ENCODE measurements around the gene HMGN4.

DNA sequence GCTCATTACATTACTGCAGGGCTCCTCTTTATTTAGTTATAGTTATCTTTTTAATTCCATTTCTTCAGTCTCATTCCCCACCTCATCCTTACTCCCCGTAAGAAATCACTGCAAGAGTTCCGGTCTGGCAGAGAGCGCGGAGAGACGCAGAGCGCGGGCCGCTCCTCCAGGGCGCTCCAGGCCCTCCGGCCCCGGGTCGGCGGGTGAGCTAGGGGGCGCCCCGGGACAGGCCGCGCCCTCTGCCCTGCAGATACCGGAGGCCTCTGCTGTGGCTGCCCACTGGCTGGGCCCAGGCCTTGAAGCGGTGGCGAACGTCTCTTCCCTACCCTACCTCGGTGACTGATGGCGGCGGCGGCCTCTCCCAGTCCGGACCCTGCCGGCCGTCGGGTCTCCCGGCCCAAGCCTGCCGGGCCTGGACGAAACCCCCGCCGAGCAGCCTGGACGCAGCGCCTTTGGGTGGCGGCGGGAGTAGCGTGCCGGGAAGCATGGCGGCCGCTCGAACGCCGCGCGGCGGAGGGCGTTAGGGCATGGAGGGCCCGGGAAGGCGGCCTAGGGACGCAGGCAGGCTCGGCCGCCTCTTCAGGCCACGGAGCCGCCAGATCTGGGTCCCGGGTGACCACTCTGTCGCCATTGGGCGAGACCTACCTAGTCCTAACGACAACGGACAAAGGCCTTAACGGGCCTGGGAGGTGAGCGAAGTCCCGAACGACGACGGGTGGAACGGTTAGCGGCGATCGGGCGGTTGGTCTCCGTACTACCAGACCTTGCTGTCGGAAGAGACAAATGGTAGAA lies 16.4 kb upstream of the HMGN4 start:
- TF ChIP-seq HIVEP1 (CRISPR knock-in tag; IDR thresholded peaks at IDR 0.05), result 0 out of 2 replicates have a peak, but pooled peaks have one; percentile 25
- TF ChIP-seq, protein P1, sequence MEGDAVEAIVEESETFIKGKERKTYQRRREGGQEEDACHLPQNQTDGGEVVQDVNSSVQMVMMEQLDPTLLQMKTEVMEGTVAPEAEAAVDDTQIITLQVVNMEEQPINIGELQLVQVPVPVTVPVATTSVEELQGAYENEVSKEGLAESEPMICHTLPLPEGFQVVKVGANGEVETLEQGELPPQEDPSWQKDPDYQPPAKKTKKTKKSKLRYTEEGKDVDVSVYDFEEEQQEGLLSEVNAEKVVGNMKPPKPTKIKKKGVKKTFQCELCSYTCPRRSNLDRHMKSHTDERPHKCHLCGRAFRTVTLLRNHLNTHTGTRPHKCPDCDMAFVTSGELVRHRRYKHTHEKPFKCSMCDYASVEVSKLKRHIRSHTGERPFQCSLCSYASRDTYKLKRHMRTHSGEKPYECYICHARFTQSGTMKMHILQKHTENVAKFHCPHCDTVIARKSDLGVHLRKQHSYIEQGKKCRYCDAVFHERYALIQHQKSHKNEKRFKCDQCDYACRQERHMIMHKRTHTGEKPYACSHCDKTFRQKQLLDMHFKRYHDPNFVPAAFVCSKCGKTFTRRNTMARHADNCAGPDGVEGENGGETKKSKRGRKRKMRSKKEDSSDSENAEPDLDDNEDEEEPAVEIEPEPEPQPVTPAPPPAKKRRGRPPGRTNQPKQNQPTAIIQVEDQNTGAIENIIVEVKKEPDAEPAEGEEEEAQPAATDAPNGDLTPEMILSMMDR (IDR thresholded peaks at IDR 0.05 in 2 of 3, conservative IDR thresholded peaks at IDR 0.05 in 1 of 3; ENCODE audit: insufficient read depth in 2 of 3, low read depth in 1 of 3, low read length in 3 of 3), result peak; percentile 73 to 82 (median 80)
- TF ChIP-seq, protein P2, sequence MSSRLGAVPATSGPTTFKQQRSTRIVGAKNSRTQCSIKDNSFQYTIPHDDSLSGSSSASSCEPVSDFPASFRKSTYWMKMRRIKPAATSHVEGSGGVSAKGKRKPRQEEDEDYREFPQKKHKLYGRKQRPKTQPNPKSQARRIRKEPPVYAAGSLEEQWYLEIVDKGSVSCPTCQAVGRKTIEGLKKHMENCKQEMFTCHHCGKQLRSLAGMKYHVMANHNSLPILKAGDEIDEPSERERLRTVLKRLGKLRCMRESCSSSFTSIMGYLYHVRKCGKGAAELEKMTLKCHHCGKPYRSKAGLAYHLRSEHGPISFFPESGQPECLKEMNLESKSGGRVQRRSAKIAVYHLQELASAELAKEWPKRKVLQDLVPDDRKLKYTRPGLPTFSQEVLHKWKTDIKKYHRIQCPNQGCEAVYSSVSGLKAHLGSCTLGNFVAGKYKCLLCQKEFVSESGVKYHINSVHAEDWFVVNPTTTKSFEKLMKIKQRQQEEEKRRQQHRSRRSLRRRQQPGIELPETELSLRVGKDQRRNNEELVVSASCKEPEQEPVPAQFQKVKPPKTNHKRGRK (tag; IDR thresholded peaks at IDR 0.05), result no peak
- TF ChIP-seq POLR2A (conservative IDR thresholded peaks at IDR 0.05), result peak; percentile 88
- TF ChIP-seq NFRKB (IDR thresholded peaks at IDR 0.05; ENCODE audit: low read depth), result peak; percentile 96
- TF ChIP-seq, protein P3, sequence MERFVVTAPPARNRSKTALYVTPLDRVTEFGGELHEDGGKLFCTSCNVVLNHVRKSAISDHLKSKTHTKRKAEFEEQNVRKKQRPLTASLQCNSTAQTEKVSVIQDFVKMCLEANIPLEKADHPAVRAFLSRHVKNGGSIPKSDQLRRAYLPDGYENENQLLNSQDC (CRISPR knock-in tag; IDR thresholded peaks at IDR 0.05), result 0 out of 2 replicates have a peak, but pooled peaks have one; percentile 13
- TF ChIP-seq ILF3 (IDR thresholded peaks at IDR 0.05; ENCODE audit: borderline replicate concordance), result peak; percentile 30; the same call in 1 of the 2 replicates
- TF ChIP-seq CREB1 (IDR thresholded peaks at IDR 0.05), result no peak; the same call in 1 of the 2 replicates
- peak; percentile 62 for TF ChIP-seq CREB1 (CRISPR knock-in tag; IDR thresholded peaks at IDR 0.05)
- TF ChIP-seq YBX1 (IDR thresholded peaks at IDR 0.05), result no peak
- TF ChIP-seq, protein P4, sequence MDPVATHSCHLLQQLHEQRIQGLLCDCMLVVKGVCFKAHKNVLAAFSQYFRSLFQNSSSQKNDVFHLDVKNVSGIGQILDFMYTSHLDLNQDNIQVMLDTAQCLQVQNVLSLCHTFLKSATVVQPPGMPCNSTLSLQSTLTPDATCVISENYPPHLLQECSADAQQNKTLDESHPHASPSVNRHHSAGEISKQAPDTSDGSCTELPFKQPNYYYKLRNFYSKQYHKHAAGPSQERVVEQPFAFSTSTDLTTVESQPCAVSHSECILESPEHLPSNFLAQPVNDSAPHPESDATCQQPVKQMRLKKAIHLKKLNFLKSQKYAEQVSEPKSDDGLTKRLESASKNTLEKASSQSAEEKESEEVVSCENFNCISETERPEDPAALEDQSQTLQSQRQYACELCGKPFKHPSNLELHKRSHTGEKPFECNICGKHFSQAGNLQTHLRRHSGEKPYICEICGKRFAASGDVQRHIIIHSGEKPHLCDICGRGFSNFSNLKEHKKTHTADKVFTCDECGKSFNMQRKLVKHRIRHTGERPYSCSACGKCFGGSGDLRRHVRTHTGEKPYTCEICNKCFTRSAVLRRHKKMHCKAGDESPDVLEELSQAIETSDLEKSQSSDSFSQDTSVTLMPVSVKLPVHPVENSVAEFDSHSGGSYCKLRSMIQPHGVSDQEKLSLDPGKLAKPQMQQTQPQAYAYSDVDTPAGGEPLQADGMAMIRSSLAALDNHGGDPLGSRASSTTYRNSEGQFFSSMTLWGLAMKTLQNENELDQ (CRISPR knock-in tag; IDR thresholded peaks at IDR 0.05; ENCODE audit: borderline replicate concordance), result no peak
- peak; percentile 94 for TF ChIP-seq ETV5 (CRISPR knock-in tag; IDR thresholded peaks at IDR 0.05; ENCODE audit: low read depth)
- TF ChIP-seq, protein P5, sequence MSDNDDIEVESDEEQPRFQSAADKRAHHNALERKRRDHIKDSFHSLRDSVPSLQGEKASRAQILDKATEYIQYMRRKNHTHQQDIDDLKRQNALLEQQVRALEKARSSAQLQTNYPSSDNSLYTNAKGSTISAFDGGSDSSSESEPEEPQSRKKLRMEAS (CRISPR knock-in tag; IDR thresholded peaks at IDR 0.05), result peak; percentile 88
- TF ChIP-seq, protein P6, sequence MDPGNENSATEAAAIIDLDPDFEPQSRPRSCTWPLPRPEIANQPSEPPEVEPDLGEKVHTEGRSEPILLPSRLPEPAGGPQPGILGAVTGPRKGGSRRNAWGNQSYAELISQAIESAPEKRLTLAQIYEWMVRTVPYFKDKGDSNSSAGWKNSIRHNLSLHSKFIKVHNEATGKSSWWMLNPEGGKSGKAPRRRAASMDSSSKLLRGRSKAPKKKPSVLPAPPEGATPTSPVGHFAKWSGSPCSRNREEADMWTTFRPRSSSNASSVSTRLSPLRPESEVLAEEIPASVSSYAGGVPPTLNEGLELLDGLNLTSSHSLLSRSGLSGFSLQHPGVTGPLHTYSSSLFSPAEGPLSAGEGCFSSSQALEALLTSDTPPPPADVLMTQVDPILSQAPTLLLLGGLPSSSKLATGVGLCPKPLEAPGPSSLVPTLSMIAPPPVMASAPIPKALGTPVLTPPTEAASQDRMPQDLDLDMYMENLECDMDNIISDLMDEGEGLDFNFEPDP (CRISPR knock-in tag; IDR thresholded peaks at IDR 0.05), result no peak
- TF ChIP-seq, protein P7, sequence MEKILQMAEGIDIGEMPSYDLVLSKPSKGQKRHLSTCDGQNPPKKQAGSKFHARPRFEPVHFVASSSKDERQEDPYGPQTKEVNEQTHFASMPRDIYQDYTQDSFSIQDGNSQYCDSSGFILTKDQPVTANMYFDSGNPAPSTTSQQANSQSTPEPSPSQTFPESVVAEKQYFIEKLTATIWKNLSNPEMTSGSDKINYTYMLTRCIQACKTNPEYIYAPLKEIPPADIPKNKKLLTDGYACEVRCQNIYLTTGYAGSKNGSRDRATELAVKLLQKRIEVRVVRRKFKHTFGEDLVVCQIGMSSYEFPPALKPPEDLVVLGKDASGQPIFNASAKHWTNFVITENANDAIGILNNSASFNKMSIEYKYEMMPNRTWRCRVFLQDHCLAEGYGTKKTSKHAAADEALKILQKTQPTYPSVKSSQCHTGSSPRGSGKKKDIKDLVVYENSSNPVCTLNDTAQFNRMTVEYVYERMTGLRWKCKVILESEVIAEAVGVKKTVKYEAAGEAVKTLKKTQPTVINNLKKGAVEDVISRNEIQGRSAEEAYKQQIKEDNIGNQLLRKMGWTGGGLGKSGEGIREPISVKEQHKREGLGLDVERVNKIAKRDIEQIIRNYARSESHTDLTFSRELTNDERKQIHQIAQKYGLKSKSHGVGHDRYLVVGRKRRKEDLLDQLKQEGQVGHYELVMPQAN (IDR thresholded peaks at IDR 0.05; ENCODE audit: borderline replicate concordance), result no peak; the same call in 1 of the 2 replicates

All from K562 (cell line).